C4-2B (cell line): ENCODE data around the gene MVB12A.

Experiments
- ZFX ChIP-seq: fragments of 450-650 bp; IDR thresholded peaks from 2 replicates; pipeline ENCODE4 v1.6.1; 2017
- TF ChIP-seq, protein P1 (sequence below): fragments of 450-650 bp; conservative IDR thresholded peaks from 2 replicates; pipeline ENCODE4 v1.5.1; 2017; ENCODE audit warnings: mild to moderate bottlenecking

DNA sequence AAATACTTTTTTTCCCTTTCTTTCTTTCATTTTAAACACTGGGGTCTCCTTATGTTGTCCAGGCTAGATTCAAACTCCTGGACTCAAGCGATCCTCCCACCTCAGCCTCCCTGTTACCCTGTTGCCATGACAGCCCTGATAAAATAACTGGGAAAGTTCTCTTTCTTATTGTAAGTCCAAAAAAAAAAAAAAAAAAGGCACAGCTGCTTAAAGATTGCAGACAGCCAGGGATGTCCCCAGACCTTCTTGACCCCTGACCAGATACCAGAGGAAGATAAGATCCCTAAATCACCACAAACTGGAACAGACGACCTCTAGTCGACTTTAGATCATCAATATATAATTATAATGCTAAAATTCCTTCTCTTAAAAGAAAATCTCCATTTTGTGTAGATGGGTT is 1.1 kb upstream of the MVB12A start:
- TF ChIP-seq, protein P1, sequence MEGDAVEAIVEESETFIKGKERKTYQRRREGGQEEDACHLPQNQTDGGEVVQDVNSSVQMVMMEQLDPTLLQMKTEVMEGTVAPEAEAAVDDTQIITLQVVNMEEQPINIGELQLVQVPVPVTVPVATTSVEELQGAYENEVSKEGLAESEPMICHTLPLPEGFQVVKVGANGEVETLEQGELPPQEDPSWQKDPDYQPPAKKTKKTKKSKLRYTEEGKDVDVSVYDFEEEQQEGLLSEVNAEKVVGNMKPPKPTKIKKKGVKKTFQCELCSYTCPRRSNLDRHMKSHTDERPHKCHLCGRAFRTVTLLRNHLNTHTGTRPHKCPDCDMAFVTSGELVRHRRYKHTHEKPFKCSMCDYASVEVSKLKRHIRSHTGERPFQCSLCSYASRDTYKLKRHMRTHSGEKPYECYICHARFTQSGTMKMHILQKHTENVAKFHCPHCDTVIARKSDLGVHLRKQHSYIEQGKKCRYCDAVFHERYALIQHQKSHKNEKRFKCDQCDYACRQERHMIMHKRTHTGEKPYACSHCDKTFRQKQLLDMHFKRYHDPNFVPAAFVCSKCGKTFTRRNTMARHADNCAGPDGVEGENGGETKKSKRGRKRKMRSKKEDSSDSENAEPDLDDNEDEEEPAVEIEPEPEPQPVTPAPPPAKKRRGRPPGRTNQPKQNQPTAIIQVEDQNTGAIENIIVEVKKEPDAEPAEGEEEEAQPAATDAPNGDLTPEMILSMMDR, result no peak
- no peak for TF ChIP-seq ZFX
